AG08396 (cell line): ENCODE measurements around the gene PIH1D1.
A peak's percentile ranks its signal among the peaks of the same experiment; 100 is the strongest.
"Not testable (repeated sequence)": the region's sequence is repeated elsewhere in the genome, so short reads cannot be mapped to it uniquely, and the experiment has no call there.

Experiments
- DNase-seq: peaks from one replicate; pipeline ENCODE4 v3.0.0; 2012; ENCODE audit warnings: low spot score, mixed read lengths

PIH1D1 gene

GRCh38 chr19:49455773-49456172 lies 4.2 kb upstream of the PIH1D1 start:
- no peak for DNase-seq

GRCh38 chr19:49453757-49454240 lies 2.2 kb upstream of the PIH1D1 start:
- no peak for DNase-seq

- peak; percentile 98 for DNase-seq
Observed at GRCh38 chr19:49453013-49453756, 1.6 kb upstream of the PIH1D1 start, which contains the start of gene ALDH16A1. Gene ALDH16A1, plus strand, starts transcription at chr19:49453225. Its CDS starts 107 bp downstream, at chr19:49453332.

GRCh38 chr19:49450405-49450804 lies 1.2 kb downstream of the PIH1D1 start:
- no peak for DNase-seq

- no peak for DNase-seq
Observed at GRCh38 chr19:49448432-49448786, 3.2 kb downstream of the PIH1D1 start.

GRCh38 chr19:49447485-49448431 lies 3.9 kb downstream of the PIH1D1 start:
- DNase-seq: no peak

GRCh38 chr19:49445997-49446396 lies 5.6 kb downstream of the PIH1D1 start:
- no peak for DNase-seq

GRCh38 chr19:49444100-49444700 lies 7.4 kb downstream of the PIH1D1 start:
- not testable (repeated sequence) for DNase-seq

- DNase-seq: peak; percentile 93
Observed at GRCh38 chr19:49443366-49444099, 8.1 kb downstream of the PIH1D1 start.

GRCh38 chr19:49442771-49443365 lies 8.7 kb downstream of the PIH1D1 start:
- peak; percentile 91 for DNase-seq

- no peak for DNase-seq
Observed at GRCh38 chr19:49442354-49442753, 9.3 kb downstream of the PIH1D1 start.

GRCh38 chr19:49441960-49442350 lies 9.7 kb downstream of the PIH1D1 start:
- DNase-seq: no peak

GRCh38 chr19:49441210-49441959 lies 10.2 kb downstream of the PIH1D1 start, which contains the start of gene SLC17A7:
Gene SLC17A7, minus strand, starts transcription at chr19:49441527. Its CDS starts 148 bp downstream, at chr19:49441379.
- DNase-seq: peak; percentile 67

- DNase-seq: no peak
Observed at GRCh38 chr19:49440439-49441209, 11.0 kb downstream of the PIH1D1 start.

GRCh38 chr19:49439836-49440235 lies 11.8 kb downstream of the PIH1D1 start:
- no peak for DNase-seq

- DNase-seq: no peak
Observed at GRCh38 chr19:49438261-49438660, 13.4 kb downstream of the PIH1D1 start.

- DNase-seq: no peak
Observed at GRCh38 chr19:49437231-49437630, 14.4 kb downstream of the PIH1D1 start.

- DNase-seq: no peak
Observed at GRCh38 chr19:49436381-49437017, 15.1 kb downstream of the PIH1D1 start.

- DNase-seq: no peak
Observed at GRCh38 chr19:49435670-49436069, 15.9 kb downstream of the PIH1D1 start.
